Posterior vena cava (tissue), 2 donors: Measurements from ENCODE around the gene DHRSX. TPM values are rescaled to one million over a fixed set of nuclear protein-coding genes. Genes with fewer than 3 reads are reported as not detected.

Experiments used
- DNase-seq: peaks from one replicate; pipeline ENCODE4 v3.0.0-alpha.2; 2020; ENCODE audit warnings: low spot score
- intact Hi-C, 2 donors: fragments of 100-400 bp; cut with DNase I; formaldehyde crosslinking; loops; one replicate each; pipeline versions ENCODE4 v1.14.1 to v1.14.2; 2022 to 2023
- total RNA-seq, 2 donors: library from RNA; stranded (reverse); fragmentation: NEBNext Ultra II Directional; extraction: Animal tissue kit (Norgen Biotek cat#: 25700); gene quantifications; one replicate each; pipeline ENCODE4 v1.2.1, GENCODE V29; 2021
- donor health status: DM: yes; HTN: yes; CAD: no.
- donor health status: DM: yes; HTN: yes; CAD: no.

Gene DHRSX
- total RNA-seq, 2 donors from 2014 or later = 16.0 to 18.9 TPM

- intact Hi-C loops = no loop called here
Measured at GRCh38 chrX:2501559-2502102, 855 bp upstream of the DHRSX start.

DNA sequence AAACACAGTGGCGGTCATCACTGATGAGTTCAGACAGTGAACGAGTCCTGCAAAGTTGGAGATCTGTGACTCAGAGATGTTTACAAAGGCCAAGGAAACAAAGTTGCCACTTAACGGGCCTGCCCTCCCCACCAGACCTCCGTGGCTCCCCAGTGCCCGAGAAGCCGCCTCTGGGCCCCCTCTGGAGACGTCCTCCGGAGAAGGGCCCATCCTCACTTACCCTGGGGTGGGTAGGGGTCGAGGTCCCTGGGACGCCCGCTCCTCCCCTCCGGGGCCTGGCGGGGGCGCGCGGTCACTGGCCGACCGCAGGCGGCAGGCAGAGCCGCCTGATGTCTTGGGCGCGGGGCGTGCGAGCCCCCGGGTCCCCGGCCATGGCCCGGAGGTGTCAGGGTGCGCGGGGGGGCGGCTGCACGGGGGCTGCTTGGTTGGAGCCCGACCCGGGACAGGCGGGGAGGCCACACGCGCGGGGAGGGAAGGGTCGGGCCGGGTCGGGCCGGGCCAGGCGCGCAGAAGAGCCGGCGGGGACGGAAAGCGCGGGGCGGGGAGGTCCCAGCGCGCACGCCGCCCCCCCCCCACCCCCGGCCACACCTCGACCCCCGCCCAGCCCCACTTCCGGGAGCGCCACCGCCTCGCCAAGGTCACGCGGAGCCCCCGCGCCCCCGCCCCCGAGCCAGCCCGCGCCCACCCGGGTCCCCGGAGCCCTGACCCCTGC is 529 bp downstream of the DHRSX start:
- DNase-seq = peak; percentile 83
- intact Hi-C loops = no loop called here

More at GRCh38 chrX:2501559-2502102, 855 bp upstream of the DHRSX start:
- peak; percentile 71 for DNase-seq

DNA sequence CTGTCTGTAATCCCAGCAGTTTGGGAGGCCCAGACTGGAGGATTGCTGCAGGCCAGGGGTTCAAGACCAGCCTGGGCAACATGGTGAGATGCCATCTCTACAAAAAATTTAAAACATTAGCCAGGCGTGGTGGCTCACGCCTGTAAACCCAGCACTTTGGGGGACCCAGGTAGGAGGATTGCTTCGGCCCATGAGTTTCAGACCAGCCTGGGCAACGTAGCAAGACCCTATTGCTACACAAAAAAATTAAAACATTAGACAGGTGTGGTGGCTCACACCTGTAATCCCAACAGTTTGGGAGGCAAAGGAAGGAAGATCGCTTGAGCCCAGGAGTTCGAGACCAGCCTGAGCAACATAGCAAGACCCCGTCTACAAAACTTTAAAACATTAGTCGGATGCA is 1.3 kb downstream of the DHRSX start:
- intact Hi-C loops = loop anchor here in 1 of 2 donors (5.0 kb wide), 1 partner anchor 907 kb away; the partner anchor contains the start of gene AKAP17A
- DNase-seq = peak; percentile 9

GRCh38 chrX:2498781-2499302 is 1.9 kb downstream of the DHRSX start:
- intact Hi-C loops = loop anchor here in 1 of 2 donors (5.0 kb wide), 1 partner anchor 907 kb away; the partner anchor contains the start of gene AKAP17A
- peak; percentile 66 for DNase-seq

- DNase-seq = no peak
Measured at GRCh38 chrX:2497961-2498780, 2.6 kb downstream of the DHRSX start.

DNA sequence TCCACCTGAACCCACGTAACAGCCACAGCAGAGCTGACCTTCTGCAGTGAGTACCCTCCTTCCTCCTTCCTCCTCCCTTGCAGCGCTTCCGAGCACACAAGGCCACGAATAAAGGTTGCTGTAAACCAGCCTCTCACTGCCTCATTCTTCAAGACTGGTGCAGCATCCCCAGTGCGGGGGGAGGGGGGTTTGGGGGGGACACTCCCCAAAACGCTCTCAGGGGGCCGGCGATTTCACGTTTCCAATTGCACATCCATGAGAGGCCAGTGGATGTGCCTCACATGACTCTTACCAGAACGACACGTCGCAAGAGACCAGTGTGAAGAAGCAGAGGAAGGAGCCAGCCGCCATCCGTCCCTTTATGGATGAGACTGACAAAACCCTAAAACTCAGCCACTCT is 5.2 kb downstream of the DHRSX start:
- intact Hi-C loops = loop anchor here in 1 of 2 donors (5.0 kb wide), 1 partner anchor 903 kb away; the partner anchor contains the start of gene AKAP17A
- DNase-seq = peak; percentile 44

More at GRCh38 chrX:2497961-2498780, 2.6 kb downstream of the DHRSX start:
- intact Hi-C loops = loop anchor here in 1 of 2 donors (5.0 kb wide), 1 partner anchor 906 kb away; the partner anchor contains the start of gene AKAP17A

DNA sequence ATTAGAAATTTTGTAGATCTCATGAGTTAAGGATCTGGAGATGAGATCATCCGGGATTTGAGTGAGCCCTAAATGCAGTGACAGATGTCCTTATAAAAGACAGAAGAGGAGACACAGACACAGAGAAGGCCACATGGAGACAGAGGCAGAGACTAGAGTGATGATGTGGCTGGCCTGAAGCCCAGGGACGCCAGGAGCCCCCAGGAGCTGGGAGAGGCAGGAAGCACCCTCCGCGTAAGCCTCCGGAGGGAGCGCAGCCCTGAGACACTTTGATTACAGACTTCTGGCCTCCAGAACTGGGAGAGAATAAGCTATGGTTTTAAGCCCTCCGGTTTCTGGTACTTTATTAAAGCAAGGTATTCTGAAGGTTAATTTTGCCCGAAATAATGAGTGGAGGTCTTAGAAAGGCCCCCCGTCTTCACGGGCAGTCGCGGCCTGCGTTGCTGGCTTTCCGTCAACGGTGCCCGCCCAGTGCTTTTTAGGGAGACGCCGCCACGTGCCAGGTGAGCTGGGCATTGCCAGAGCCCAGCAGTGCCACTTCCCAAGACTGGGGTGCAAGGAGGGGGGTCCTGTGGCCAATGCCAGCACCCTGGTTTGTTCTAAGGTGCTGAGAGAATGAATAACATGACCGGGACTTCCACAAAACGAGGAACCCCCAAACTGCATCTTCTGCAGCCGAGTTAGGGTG is 8.1 kb downstream of the DHRSX start:
- intact Hi-C loops = no loop called here
- DNase-seq = peak; percentile 52

DNA sequence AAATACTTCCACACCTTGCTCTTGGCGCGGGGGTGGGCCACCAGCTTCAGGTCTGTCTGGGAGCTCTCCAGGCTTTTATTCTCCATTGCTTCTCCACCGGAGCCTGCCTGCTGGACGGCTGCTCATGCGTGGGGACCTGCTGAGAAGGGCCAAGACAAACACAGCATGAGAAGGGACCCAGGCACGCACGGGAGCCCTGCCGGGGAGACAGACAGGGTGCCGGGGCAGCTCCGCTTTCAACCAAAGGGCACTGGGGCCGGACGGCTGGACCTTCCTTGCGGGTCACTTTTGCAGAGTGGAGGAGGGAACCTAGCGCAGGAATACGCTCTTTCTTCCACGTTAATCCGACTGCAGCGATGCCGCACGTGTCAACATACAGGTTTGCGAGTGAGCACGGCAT is 10.1 kb downstream of the DHRSX start:
- intact Hi-C loops = no loop called here
- DNase-seq = peak; percentile 62

DNA sequence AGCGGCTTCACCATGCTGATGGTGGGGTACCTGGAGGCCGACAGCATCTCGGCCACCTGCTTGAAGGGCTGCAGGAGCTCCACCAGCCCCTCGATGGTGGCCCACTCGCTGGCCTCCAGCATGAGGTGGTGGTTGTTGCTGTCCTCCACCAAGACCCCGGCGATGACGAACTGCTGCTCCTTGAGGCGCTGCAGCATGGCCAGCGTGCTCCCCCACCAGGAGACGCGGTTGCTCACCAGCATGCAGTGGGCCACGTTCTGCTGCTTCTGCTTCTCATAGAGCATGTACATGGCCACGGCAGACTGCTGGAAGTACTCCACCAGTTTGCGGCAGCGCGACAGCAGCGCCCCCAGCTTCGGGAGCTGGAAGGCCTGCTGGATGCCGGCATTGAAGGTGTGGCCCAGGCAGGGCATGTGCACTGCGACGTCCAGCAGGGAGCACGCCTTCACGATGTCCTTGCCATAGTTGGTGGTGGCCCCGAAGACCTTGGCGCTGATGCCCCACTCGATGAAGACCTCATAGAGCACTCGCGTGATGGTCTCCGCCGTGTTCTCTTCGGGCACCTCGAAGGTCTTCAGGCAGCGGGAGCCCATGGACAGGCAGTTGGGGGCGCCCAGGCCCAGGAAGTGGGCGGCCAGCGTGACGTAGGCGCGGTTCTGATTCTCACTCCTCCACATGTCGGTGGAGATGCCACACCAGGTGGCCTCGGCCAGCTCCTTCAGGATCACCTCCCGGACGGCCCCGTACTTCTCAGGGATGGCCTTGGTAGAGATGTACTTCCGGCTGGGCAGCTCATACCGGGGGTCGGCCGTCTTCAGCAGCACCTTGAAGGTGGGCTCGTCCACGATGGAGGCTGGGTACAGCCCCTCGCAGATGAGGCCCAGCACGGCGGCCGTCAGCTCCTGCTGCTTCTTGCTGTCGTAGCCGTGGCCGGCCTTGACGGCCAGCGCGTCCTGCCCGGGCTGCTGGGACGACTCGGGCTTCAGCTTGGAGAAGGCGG is 11.0 kb downstream of the DHRSX start:
- intact Hi-C loops = no loop called here
- no peak for DNase-seq

GRCh38 chrX:2488621-2489285 is 12.0 kb downstream of the DHRSX start:
- intact Hi-C loops = no loop called here

GRCh38 chrX:2487366-2487765 is 13.4 kb downstream of the DHRSX start:
- intact Hi-C loops = no loop called here
- DNase-seq = no peak

More at GRCh38 chrX:2488621-2489285, 12.0 kb downstream of the DHRSX start:
- no peak for DNase-seq

DNA sequence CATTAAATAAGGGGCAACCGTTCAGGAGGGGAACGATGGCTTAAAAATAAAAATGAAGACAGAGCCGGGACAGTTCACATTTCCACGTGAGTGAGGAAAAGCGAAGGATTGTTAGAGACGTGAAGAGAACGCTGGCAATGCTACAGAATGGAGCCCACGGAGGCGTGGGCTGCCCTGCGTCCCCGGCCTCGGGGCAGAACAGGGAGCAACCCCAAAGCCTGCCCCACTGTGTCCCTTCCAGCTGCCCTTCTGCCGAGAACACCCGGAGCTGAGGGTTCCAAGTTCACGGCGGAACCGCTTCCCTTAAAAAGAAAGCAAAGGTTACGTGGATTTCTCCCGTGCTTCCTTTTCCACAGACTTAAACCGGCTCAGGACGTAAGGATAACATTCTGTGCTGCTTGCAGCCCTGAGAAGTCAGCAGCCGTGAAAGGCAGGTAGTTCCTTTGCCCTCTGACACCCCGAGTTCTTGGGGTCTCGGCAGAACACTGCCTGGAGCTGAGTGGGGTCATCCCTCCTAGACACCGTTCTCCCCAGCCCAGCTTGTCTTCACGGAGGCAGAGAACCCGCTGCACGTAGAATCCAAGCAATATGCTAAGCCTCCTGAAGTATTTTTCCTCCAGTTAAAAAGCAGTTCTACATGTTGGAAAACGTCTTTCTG is 14.2 kb downstream of the DHRSX start:
- peak; percentile 62 for DNase-seq
- intact Hi-C loops = no loop called here

DNA sequence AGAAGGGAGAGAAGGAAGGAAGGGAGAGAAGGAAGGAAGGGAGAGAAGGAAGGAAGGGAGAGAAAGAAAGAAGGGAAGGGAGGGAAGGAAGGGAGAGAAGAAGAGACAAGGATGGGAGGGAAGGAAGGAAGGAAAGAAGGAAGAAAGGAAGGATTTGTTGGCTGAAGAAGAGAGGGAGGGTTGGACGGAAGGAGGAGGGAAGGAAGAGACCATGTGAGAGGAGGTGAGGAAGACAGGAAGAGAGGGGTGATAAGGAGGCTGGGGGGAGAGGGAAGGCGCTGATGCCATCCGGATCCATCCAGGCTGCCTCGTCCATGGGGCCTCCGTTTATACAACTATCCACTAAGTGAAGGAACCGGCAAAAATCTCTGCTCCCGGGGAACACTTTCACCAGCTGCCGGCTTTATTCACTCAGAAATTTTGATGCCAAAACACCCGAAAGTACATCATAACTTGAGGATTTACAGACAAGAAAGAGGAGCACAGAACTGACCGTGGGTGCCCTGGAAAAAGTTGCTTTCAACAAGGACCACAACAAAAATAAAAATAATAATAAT is 14.9 kb downstream of the DHRSX start:
- DNase-seq = peak; percentile 62
- intact Hi-C loops = no loop called here

DNA sequence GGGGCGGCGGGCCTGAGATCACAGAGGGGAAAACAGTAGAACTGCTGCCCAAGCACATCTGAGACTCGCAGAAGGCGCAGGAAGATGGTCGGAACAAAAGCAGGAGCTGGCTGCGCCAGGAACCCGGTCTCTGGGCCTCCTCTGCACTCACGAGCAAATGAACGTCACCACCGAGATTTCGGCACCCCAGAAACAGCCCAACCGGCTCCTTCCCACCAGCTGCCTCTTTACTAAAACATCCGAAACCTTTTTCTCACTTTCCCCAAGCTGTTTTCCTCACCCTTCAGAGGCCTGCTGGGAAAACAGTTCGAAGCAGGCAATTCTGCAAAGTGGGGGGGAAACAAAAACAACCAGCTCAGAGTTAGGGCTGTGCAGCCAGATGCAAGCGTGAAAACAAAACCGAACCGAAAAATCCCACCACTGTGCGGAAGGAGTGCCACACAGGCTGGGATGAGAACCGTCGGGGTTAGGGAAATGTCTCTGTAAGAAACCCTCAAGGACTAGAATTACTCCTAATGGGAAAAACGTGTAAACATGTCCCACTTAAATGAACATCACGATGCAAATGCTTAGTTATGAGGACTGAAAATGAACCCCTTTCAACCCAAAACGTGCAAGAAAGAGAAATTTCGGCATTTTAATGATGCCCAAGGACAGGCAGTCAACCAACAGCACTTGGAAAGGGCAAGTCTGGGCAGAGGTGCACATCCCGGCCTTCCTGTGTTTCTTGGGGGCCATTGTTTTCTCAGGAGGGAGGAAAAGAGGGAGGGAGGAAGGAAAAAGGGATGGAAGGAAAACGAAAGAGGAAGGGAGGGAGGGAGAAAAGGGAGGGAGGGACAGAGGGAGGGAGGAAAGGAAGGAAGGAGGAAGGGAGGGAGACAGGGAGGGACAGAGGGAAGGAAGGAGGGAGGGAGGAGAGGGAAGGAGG is 15.8 kb downstream of the DHRSX start:
- no peak for DNase-seq
- intact Hi-C loops = no loop called here

DNA sequence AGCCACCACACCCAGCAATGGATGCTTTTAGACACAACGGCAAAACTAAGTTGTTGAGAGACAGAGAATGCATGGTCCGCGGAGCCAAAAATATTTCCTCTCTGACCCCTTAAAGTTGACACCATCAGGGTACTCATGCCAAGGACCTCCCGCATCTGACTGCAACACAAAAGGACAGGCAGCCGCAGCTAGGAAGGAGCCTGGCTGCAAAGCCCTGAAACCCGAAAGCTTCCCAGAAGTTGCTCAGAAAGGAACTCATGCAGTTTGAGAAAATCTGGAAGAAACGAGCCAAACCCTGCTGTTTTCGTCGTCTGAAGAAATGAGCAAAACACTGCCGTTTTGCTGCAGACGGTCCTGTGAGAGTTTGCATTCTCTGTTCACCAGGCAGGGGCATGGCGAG is 16.5 kb downstream of the DHRSX start:
- DNase-seq = peak; percentile 67
- intact Hi-C loops = no loop called here
